Measurements from ENCODE around the gene GJC2. TPM values are rescaled to one million over a fixed set of nuclear protein-coding genes. Genes with fewer than 3 reads are reported as not detected.

The GJC2 gene
- polyA plus RNA-seq, 1 donor (not counting 4 experiments of a cell fraction or from before 2014, with no cell fraction given): 0.58 TPM

GRCh38 chr1:228156941-228157728 is 7.4 kb downstream of the GJC2 start:
- Histone ChIP-seq H3K9me1 (ENCODE audit: control insufficient read depth, extremely low read depth, insufficient read depth, low read length) (no peaks in the 10 kb centered on the region), H3K27ac (ENCODE audit: control insufficient read depth, insufficient read depth, low read length) (no peak overlapping the region), H3K79me2 (ENCODE audit: control insufficient read depth, insufficient read depth, low read length) (no peaks in the 10 kb centered on the region), H3K9ac (ENCODE audit: control insufficient read depth, extremely low read depth, insufficient read depth, low read length) (no peak overlapping the region), H3K36me3 (ENCODE audit: control insufficient read depth in 2 of 2, extremely low read depth in 1 of 2, insufficient read depth in 2 of 2, low read length in 2 of 2) (no peaks in the 10 kb centered on the region), H2AFZ (ENCODE audit: control insufficient read depth, low read length) (no peak overlapping the region), H3K4me2 (ENCODE audit: control insufficient read depth, extremely low read depth, insufficient read depth, low read depth, low read length) (no peak overlapping the region), H3K9me3 (ENCODE audit: control insufficient read depth, low read depth, low read length) (no peaks in the 10 kb centered on the region), H3K27me3 (ENCODE audit: control insufficient read depth, extremely low read depth, insufficient read depth, low read length) (no peaks in the 10 kb centered on the region), H3K4me3 (ENCODE audit: control insufficient read depth in 2 of 3, extremely low read depth in 1 of 3, insufficient read depth in 2 of 3, low read depth in 1 of 3, low read length in 3 of 3) (no peak overlapping the region), H3K4me1 (ENCODE audit: control insufficient read depth, extremely low read depth, insufficient read depth, low read length) (peaks cover 29% of the 10 kb centered on the region), H4K20me1 (ENCODE audit: control insufficient read depth, extremely low read depth, insufficient read depth, low read length) (no peaks in the 10 kb centered on the region)
- DNase-seq (ENCODE audit: low read depth, low spot score) (no peak), FAIRE-seq (no peak)
- dilution Hi-C loops (cut with MboI; ENCODE audit: extremely low pct_ligation_motif_present, low sequenced_read_pairs): no loop called here
- TF ChIP-seq CTCF (optimal IDR thresholded peaks at IDR 0.05 in 1 of 3, IDR thresholded peaks at IDR 0.05 in 1 of 3, conservative IDR thresholded peaks at IDR 0.05 in 1 of 3; ENCODE audit: extremely low read depth in 1 of 3, insufficient read depth in 2 of 3, low read length in 3 of 3) (no peak), EZH2 (IDR thresholded peaks at IDR 0.05; ENCODE audit: low read length) (no peak)

DNA sequence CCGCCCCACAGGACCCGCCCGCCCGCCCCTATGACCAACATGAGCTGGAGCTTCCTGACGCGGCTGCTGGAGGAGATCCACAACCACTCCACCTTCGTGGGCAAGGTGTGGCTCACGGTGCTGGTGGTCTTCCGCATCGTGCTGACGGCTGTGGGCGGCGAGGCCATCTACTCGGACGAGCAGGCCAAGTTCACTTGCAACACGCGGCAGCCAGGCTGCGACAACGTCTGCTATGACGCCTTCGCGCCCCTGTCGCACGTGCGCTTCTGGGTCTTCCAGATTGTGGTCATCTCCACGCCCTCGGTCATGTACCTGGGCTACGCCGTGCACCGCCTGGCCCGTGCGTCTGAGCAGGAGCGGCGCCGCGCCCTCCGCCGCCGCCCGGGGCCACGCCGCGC is 8.0 kb downstream of the GJC2 start:
- no peak overlapping the region for H3K27ac ChIP-seq (ENCODE audit: control insufficient read depth, insufficient read depth, low read length)
- H3K9me1 ChIP-seq (ENCODE audit: control insufficient read depth, extremely low read depth, insufficient read depth, low read length): no peaks in the 10 kb centered on the region
- H2AFZ ChIP-seq (ENCODE audit: control insufficient read depth, low read length): no peak overlapping the region
- dilution Hi-C loops (cut with MboI; ENCODE audit: extremely low pct_ligation_motif_present, low sequenced_read_pairs): no loop called here
- H3K36me3 ChIP-seq (ENCODE audit: control insufficient read depth in 2 of 2, extremely low read depth in 1 of 2, insufficient read depth in 2 of 2, low read length in 2 of 2): no peaks in the 10 kb centered on the region
- FAIRE-seq (no peak), DNase-seq (ENCODE audit: low read depth, low spot score) (no peak)
- TF ChIP-seq EZH2 (IDR thresholded peaks at IDR 0.05; ENCODE audit: low read length) (no peak), CTCF (optimal IDR thresholded peaks at IDR 0.05 in 1 of 3, IDR thresholded peaks at IDR 0.05 in 1 of 3, conservative IDR thresholded peaks at IDR 0.05 in 1 of 3; ENCODE audit: extremely low read depth in 1 of 3, insufficient read depth in 2 of 3, low read length in 3 of 3) (no peak)
- H3K4me3 ChIP-seq (ENCODE audit: control insufficient read depth in 2 of 3, extremely low read depth in 1 of 3, insufficient read depth in 2 of 3, low read depth in 1 of 3, low read length in 3 of 3): no peak overlapping the region
- no peaks in the 10 kb centered on the region for H3K9me3 ChIP-seq (ENCODE audit: control insufficient read depth, low read depth, low read length)
- H3K27me3 ChIP-seq (ENCODE audit: control insufficient read depth, extremely low read depth, insufficient read depth, low read length): no peaks in the 10 kb centered on the region
- no peaks in the 10 kb centered on the region for H3K79me2 ChIP-seq (ENCODE audit: control insufficient read depth, insufficient read depth, low read length)
- no peak overlapping the region for H3K4me2 ChIP-seq (ENCODE audit: control insufficient read depth, extremely low read depth, insufficient read depth, low read depth, low read length)
- H3K9ac ChIP-seq (ENCODE audit: control insufficient read depth, extremely low read depth, insufficient read depth, low read length): no peak overlapping the region
- H4K20me1 ChIP-seq (ENCODE audit: control insufficient read depth, extremely low read depth, insufficient read depth, low read length): no peaks in the 10 kb centered on the region
- H3K4me1 ChIP-seq (ENCODE audit: control insufficient read depth, extremely low read depth, insufficient read depth, low read length): peaks cover 35% of the 10 kb centered on the region

Measured in keratinocyte (primary cell).